Effector memory CD8-positive, alpha-beta T cell (primary cell): ENCODE data around the gene RNF208.

Source experiments
- ATAC-seq: fragments of 150-1000 bp; cut with Tn5 transposase; replicated peaks from 2 replicates; pipeline ENCODE4 v1.10.0; 2021; ENCODE audit warnings: mild to moderate bottlenecking, moderate library complexity
- DNase-seq, 3 experiments: peaks; one replicate each; pipeline ENCODE4 v3.0.0; 2021
- H3K27ac Mint-ChIP-seq, 2 donors: one replicate each; pipeline ENCODE4 v1.8.0; 2022; ENCODE audit warnings: mild to moderate bottlenecking in 2 of 2, mixed read lengths in 2 of 2, moderate library complexity in 2 of 2
- H3K27me3 Mint-ChIP-seq, 2 donors: one replicate each; pipeline ENCODE4 v1.8.0; 2022; ENCODE audit warnings: mixed read lengths in 2 of 2
- H3K36me3 Mint-ChIP-seq: one replicate; pipeline ENCODE4 v1.8.0; 2022; ENCODE audit warnings: mild to moderate bottlenecking, moderate library complexity, mixed read lengths; ENCODE audit not compliant: insufficient read depth
- H3K4me1 Mint-ChIP-seq, 2 donors: one replicate each; pipeline ENCODE4 v1.8.0; 2022; ENCODE audit warnings: low read depth in 2 of 2, mixed read lengths in 2 of 2
- H3K4me3 Mint-ChIP-seq, 2 donors: one replicate each; pipeline ENCODE4 v1.8.0; 2022; ENCODE audit warnings: mild to moderate bottlenecking in 2 of 2, mixed read lengths in 2 of 2, moderate library complexity in 2 of 2
- H3K9me3 Mint-ChIP-seq, 2 donors: one replicate each; pipeline ENCODE4 v1.8.0; 2022; ENCODE audit warnings: mixed read lengths in 2 of 2

The RNF208 gene

GRCh38 chr9:137176302-137177182 is 45.5 kb downstream of the RNF208 start:
- Mint-ChIP-seq H3K4me3 (no peak overlapping the region), H3K4me1 (peaks cover 0 to 10% of the 10 kb centered on the region in 2 donors), H3K27ac (peak overlapping the region in 1 of 2 donors; percentile 39), H3K27me3 (peaks cover 0 to 12% of the 10 kb centered on the region in 2 donors), H3K36me3 (peaks cover 23% of the 10 kb centered on the region), H3K9me3 (no peaks in the 10 kb centered on the region)
- ATAC-seq (peak; percentile 62), DNase-seq (no peak)

DNA sequence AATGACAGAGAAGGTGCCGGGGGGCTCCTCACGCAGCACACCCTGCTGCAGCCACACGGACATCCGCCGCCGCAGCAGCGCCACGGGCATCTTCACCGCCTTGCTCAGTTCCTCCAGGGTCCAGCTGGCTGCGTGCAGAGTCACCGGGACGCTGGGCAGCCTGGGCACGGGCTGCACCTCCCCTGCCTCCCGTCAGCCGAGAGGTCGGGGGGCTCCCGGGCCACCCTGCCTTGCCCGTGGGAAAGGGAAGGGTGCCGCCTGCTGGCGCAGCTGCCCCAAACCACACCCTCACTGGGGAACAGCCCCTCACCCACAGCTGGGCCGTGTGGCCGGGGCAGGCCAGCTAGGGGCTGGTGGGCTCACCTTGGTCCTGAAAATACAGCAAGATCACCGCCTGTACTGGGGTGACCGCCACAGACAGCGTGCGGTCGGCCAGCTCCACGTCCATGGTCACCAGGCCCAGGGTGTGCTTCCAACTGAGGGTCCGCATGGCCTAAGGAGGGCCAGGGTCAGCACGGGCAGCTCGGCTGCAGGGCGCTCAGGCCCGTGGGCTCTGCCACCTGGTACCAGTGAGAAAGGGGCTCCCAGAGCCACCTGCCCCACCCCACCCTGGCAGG is 46.6 kb downstream of the RNF208 start:
- Mint-ChIP-seq H3K27ac (no peak overlapping the region), H3K36me3 (peaks cover 15% of the 10 kb centered on the region), H3K4me1 (peaks cover 0 to 10% of the 10 kb centered on the region in 2 donors), H3K4me3 (no peak overlapping the region), H3K9me3 (no peaks in the 10 kb centered on the region), H3K27me3 (peaks cover 0 to 23% of the 10 kb centered on the region in 2 donors)
- ATAC-seq = no peak
- no peak for DNase-seq

DNA sequence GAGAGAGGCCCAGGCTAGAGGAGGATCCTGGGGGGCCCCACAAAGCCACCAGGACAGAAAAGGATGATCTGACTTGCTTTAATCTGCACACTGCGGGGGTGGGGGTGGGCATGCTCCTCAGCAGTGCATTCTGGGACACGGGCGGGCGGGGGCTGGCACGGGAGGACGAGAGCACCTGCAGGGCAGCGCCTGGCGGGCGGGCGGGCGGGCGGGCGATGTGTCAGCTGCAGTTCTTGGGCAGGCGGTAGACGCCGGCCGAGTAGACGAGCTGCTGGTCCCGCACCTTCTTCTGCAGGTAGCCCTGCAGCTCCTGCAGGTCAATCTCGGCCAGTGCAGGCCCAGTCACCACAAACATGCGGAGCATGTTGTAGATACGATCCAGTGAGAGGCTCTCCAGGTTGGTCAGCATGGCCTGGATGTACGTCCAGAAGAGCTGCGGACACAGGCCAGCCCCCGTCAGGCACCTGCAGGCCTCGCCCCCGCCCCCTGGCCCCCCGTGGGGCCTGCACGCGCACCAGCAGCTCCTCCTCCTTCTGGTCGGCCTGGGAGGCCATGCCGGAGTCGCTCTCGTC is 47.2 kb downstream of the RNF208 start:
- no peak for DNase-seq
- H3K27ac Mint-ChIP-seq = no peak overlapping the region
- no peaks in the 10 kb centered on the region for H3K9me3 Mint-ChIP-seq
- no peak for ATAC-seq
- peaks cover 0 to 29% of the 10 kb centered on the region in 2 donors for H3K27me3 Mint-ChIP-seq
- no peak overlapping the region for H3K4me3 Mint-ChIP-seq
- peaks cover 15% of the 10 kb centered on the region for H3K36me3 Mint-ChIP-seq
- H3K4me1 Mint-ChIP-seq = peaks cover 0 to 10% of the 10 kb centered on the region in 2 donors

GRCh38 chr9:137173796-137174664 is 48.0 kb downstream of the RNF208 start:
- peaks cover 0 to 29% of the 10 kb centered on the region in 2 donors for H3K27me3 Mint-ChIP-seq
- no peak for ATAC-seq
- H3K4me1 Mint-ChIP-seq = peaks cover 0 to 10% of the 10 kb centered on the region in 2 donors
- H3K36me3 Mint-ChIP-seq = peaks cover 13% of the 10 kb centered on the region
- no peak overlapping the region for H3K27ac Mint-ChIP-seq
- no peak for DNase-seq
- H3K4me3 Mint-ChIP-seq = no peak overlapping the region
- H3K9me3 Mint-ChIP-seq = no peaks in the 10 kb centered on the region

GRCh38 chr9:137172901-137173795 is 48.9 kb downstream of the RNF208 start:
- peaks cover 0 to 29% of the 10 kb centered on the region in 2 donors for H3K27me3 Mint-ChIP-seq
- peaks cover 0 to 13% of the 10 kb centered on the region in 2 donors for H3K4me1 Mint-ChIP-seq
- peaks cover 12% of the 10 kb centered on the region for H3K36me3 Mint-ChIP-seq
- no peak for ATAC-seq
- H3K9me3 Mint-ChIP-seq = no peaks in the 10 kb centered on the region
- no peak for DNase-seq
- H3K4me3 Mint-ChIP-seq = no peak overlapping the region
- no peak overlapping the region for H3K27ac Mint-ChIP-seq

- ATAC-seq (no peak), DNase-seq (no peak)
- H3K36me3 Mint-ChIP-seq = peaks cover 3% of the 10 kb centered on the region
- no peak overlapping the region for H3K4me3 Mint-ChIP-seq
- H3K27me3 Mint-ChIP-seq = peaks cover 5 to 36% of the 10 kb centered on the region in 2 donors
- no peak overlapping the region for H3K27ac Mint-ChIP-seq
- peaks cover 0 to 10% of the 10 kb centered on the region in 2 donors for H3K4me1 Mint-ChIP-seq
- no peaks in the 10 kb centered on the region for H3K9me3 Mint-ChIP-seq
Observed at GRCh38 chr9:137171149-137171900, 50.7 kb downstream of the RNF208 start.

DNA sequence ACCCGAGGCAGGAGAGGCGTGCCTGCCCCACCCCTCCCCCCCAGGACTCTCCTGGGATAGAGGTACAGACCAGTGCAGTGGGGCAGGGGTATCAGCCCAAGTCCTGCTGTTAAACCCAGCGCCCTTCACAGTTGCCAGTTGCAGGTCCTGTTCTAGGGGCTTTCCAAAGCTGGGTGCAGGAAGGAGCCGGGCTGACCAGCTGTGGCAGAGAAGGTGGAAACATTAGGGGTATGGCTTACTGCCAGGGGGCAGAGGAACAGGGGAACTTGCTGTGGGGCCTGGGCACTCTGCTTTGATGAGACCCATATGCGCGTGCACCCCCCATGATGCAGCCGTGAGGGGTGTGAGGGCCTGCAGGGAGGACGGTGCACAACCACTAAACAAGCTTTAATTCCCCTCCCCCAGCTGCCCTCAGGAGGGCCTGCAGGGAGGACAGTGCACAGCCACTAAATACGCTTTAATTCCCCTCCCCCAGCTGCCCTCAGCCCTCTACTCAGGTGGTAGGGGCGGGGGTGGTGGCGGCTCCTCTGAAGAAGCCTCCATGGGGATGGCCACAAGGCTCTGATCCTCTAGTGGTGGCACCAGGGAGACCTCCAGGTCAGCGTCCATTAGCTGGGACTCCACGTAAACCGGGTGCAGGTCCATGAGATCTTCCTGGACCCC is 51.4 kb downstream of the RNF208 start:
- H3K4me1 Mint-ChIP-seq = peaks cover 0 to 7% of the 10 kb centered on the region in 2 donors
- peak overlapping the region in 1 of 2 donors; percentile 14 for H3K4me3 Mint-ChIP-seq
- H3K36me3 Mint-ChIP-seq = no peaks in the 10 kb centered on the region
- no peak for DNase-seq
- H3K9me3 Mint-ChIP-seq = no peaks in the 10 kb centered on the region
- H3K27me3 Mint-ChIP-seq = peaks cover 10 to 43% of the 10 kb centered on the region in 2 donors
- ATAC-seq = no peak
- H3K27ac Mint-ChIP-seq = no peak overlapping the region
